GM19372 (cell line): Measurements from ENCODE around the gene TBATA.
"Not testable (repeated sequence)": the region's sequence is repeated elsewhere in the genome, so short reads cannot be mapped to it uniquely, and the experiment has no call there.

ENCODE experiments used
- ATAC-seq: cut with Tn5 transposase; IDR thresholded peaks from one replicate; pipeline ENCODE4 v1.9.1; 2021; ENCODE audit warnings: mild to moderate bottlenecking, low read depth, moderate library complexity; ENCODE audit not compliant: unreplicated experiment

Gene TBATA

GRCh38 chr10:70779511-70780369 is 5.4 kb downstream of the TBATA start:
- no peak for ATAC-seq

- ATAC-seq = no peak
Measured at GRCh38 chr10:70779088-70779487, 6.1 kb downstream of the TBATA start.

GRCh38 chr10:70778267-70778924 is 6.8 kb downstream of the TBATA start:
- ATAC-seq = no peak

- ATAC-seq = no peak
Measured at GRCh38 chr10:70777063-70777875, 7.9 kb downstream of the TBATA start.

- no peak for ATAC-seq
Measured at GRCh38 chr10:70776455-70777005, 8.6 kb downstream of the TBATA start.

- no peak for ATAC-seq
Measured at GRCh38 chr10:70775679-70776454, 9.3 kb downstream of the TBATA start.

GRCh38 chr10:70774810-70775678 is 10.1 kb downstream of the TBATA start:
- no peak for ATAC-seq

- ATAC-seq = no peak
Measured at GRCh38 chr10:70773965-70774809, 11.0 kb downstream of the TBATA start.

GRCh38 chr10:70773461-70773860 is 11.7 kb downstream of the TBATA start:
- no peak for ATAC-seq

GRCh38 chr10:70772627-70773026 is 12.6 kb downstream of the TBATA start:
- ATAC-seq = no peak

GRCh38 chr10:70771311-70772194 is 13.6 kb downstream of the TBATA start:
- ATAC-seq = no peak

- ATAC-seq = not testable (repeated sequence)
Measured at GRCh38 chr10:70770516-70770915, 14.7 kb downstream of the TBATA start.

GRCh38 chr10:70770001-70770400 is 15.2 kb downstream of the TBATA start:
- no peak for ATAC-seq

- no peak for ATAC-seq
Measured at GRCh38 chr10:70769121-70769520, 16.1 kb downstream of the TBATA start.

- ATAC-seq = not testable (repeated sequence)
Measured at GRCh38 chr10:70768026-70768685, 17.0 kb downstream of the TBATA start.

- no peak for ATAC-seq
Measured at GRCh38 chr10:70765794-70766594, 19.2 kb downstream of the TBATA start.
